IMR-90 (cell line): Measurements from ENCODE around the gene CLDN10. TPM values are rescaled to one million over a fixed set of nuclear protein-coding genes. Genes with fewer than 3 reads are reported as not detected.

ENCODE experiments used
- ATAC-seq: fragments of 200-7000 bp; cut with Tn5 transposase; 2 replicates; pipeline ENCODE4 v1.9.1; 2020; ENCODE audit warnings: low read depth, mild to moderate bottlenecking, moderate library complexity
- BruUV-seq: library from RNA; stranded (reverse); fragments of 400-500 nt; replicated peaks from 2 replicates; lab custom pipeline; 2021; lab: Mats Ljungman, UMichigan
- CTCF ChIA-PET: fragments of 300-600 bp; formaldehyde crosslinking; extraction: SDS; loops from one replicate; lab custom pipeline; 2021; ENCODE audit warnings: antibody characterized with exemption; lab: Yijun Ruan, JAX
- POLR2A ChIA-PET: fragments of 300-600 bp; sonication (Branson Sonifier 250); formaldehyde crosslinking; loops from one replicate; lab custom pipeline; 2022; ENCODE audit warnings: antibody characterized with exemption; ENCODE audit not compliant: unreplicated experiment; lab: Charles Lee
- DNase-seq: peaks from one replicate; pipeline ENCODE4 v3.0.0; 2013
- H2AFZ ChIP-seq: replicated peaks from 2 replicates; pipeline ENCODE3; 2013; ENCODE audit warnings: low read length, mild to moderate bottlenecking; ENCODE audit not compliant: poor library complexity
- H2AK5ac ChIP-seq: 2 replicates; pipeline ENCODE4 v1.6.1; 2013; ENCODE audit warnings: low read depth, low read length, inconsistent platforms
- H2AK9ac ChIP-seq: replicated peaks from 2 replicates; pipeline ENCODE3; 2013; ENCODE audit warnings: mild to moderate bottlenecking, low read depth, low read length, moderate library complexity; ENCODE audit not compliant: poor library complexity
- H2BK120ac ChIP-seq: 2 replicates; pipeline ENCODE4 v1.6.1; 2013; ENCODE audit warnings: low read depth, low read length, inconsistent platforms
- H2BK15ac ChIP-seq: 3 replicates; pipeline ENCODE4 v1.6.1; 2013; ENCODE audit warnings: low read depth, low read length, inconsistent platforms
- H2BK20ac ChIP-seq: 2 replicates; pipeline ENCODE4 v1.6.1; 2013; ENCODE audit warnings: low read depth, mild to moderate bottlenecking, inconsistent platforms, low read length, moderate library complexity
- H2BK5ac ChIP-seq: 2 replicates; pipeline ENCODE4 v1.6.1; 2013; ENCODE audit warnings: mild to moderate bottlenecking, low read depth, low read length, inconsistent platforms; ENCODE audit not compliant: poor library complexity, severe bottlenecking
- H3K14ac ChIP-seq: replicated peaks from 2 replicates; pipeline ENCODE4 v1.6.1; 2013; ENCODE audit warnings: low read depth, low read length, inconsistent platforms
- H3K18ac ChIP-seq: 2 replicates; pipeline ENCODE4 v1.6.1; 2013; ENCODE audit warnings: low read depth, low read length, control low read depth
- H3K23ac ChIP-seq: 2 replicates; pipeline ENCODE4 v1.6.1; 2013; ENCODE audit warnings: low read depth, low read length, inconsistent platforms
- H3K27ac ChIP-seq: 2 replicates; pipeline ENCODE4 v1.5.1; 2013; ENCODE audit warnings: mild to moderate bottlenecking, control low read depth, low read length; ENCODE audit not compliant: insufficient read depth
- H3K27me3 ChIP-seq: 2 replicates; pipeline ENCODE4 v1.6.1; 2013; ENCODE audit warnings: low read length; ENCODE audit not compliant: control insufficient read depth, insufficient read depth
- H3K36me3 ChIP-seq: 2 replicates; pipeline ENCODE4 v1.6.1; 2013; ENCODE audit warnings: low read length, mixed read lengths; ENCODE audit not compliant: control insufficient read depth, insufficient read depth
- H3K4ac ChIP-seq: 2 replicates; pipeline ENCODE4 v1.6.1; 2013; ENCODE audit warnings: low read depth, low read length, inconsistent platforms
- H3K4me1 ChIP-seq: 2 replicates; pipeline ENCODE4 v1.6.1; 2013; ENCODE audit warnings: low read length, mixed read lengths; ENCODE audit not compliant: control insufficient read depth, insufficient read depth
- H3K4me2 ChIP-seq: 2 replicates; pipeline ENCODE4 v1.6.1; 2013; ENCODE audit warnings: low read depth, mild to moderate bottlenecking, control low read depth, low read length, moderate library complexity
- H3K4me3 ChIP-seq: 2 replicates; pipeline ENCODE4 v1.5.1; 2013; ENCODE audit warnings: low read depth, mild to moderate bottlenecking, control low read depth, low read length, moderate library complexity; ENCODE audit not compliant: insufficient read depth
- H3K56ac ChIP-seq: 2 replicates; pipeline ENCODE4 v1.6.1; 2013; ENCODE audit warnings: low read length, inconsistent platforms; ENCODE audit not compliant: insufficient read depth; ENCODE audit errors: extremely low read depth
- H3K79me1 ChIP-seq, 2 experiments: 2 replicates each; pipeline ENCODE4 v1.6.1; 2013; ENCODE audit warnings: low read length in 2 of 2, inconsistent platforms in 1 of 2, low read depth in 1 of 2
- H3K9ac ChIP-seq: 2 replicates; pipeline ENCODE4 v1.6.1; 2013; ENCODE audit warnings: low read depth, low read length, control low read depth
- H3K9me1 ChIP-seq: 2 replicates; pipeline ENCODE4 v1.6.1; 2013; ENCODE audit warnings: low read length, inconsistent platforms; ENCODE audit not compliant: insufficient read depth
- H3K9me3 ChIP-seq: 2 replicates; pipeline ENCODE4 v1.6.1; 2013; ENCODE audit warnings: low read length; ENCODE audit not compliant: control insufficient read depth, insufficient read depth
- H4K20me1 ChIP-seq: 2 replicates; pipeline ENCODE4 v1.6.1; 2013; ENCODE audit warnings: low read length, inconsistent platforms; ENCODE audit not compliant: insufficient read depth
- H4K5ac ChIP-seq: 2 replicates; pipeline ENCODE4 v1.6.1; 2013; ENCODE audit warnings: mild to moderate bottlenecking, low read depth, low read length, control low read depth
- H4K8ac ChIP-seq, 2 experiments: 2 replicates each; pipeline ENCODE4 v1.6.1; 2013; ENCODE audit warnings: low read depth in 2 of 2, low read length in 2 of 2, control low read depth in 1 of 2, inconsistent platforms in 1 of 2
- H4K91ac ChIP-seq: 2 replicates; pipeline ENCODE4 v1.6.1; 2013; ENCODE audit warnings: low read depth, low read length, inconsistent platforms; ENCODE audit not compliant: insufficient read depth
- BHLHE40 ChIP-seq: fragments of 150-350 bp; IDR thresholded peaks from 2 replicates; pipeline ENCODE4 v1.6.1; 2016; ENCODE audit warnings: mild to moderate bottlenecking, low read depth, low read length
- CEBPB ChIP-seq: IDR thresholded peaks from 2 replicates; pipeline ENCODE4 v1.6.1; 2012; ENCODE audit warnings: low read depth, low read length, improper control_type of control experiment
- CHD1 ChIP-seq: IDR thresholded peaks from 2 replicates; pipeline ENCODE4 v1.6.1; 2012; ENCODE audit warnings: low read depth, low read length, improper control_type of control experiment
- ELK1 ChIP-seq: fragments of 150-350 bp; IDR thresholded peaks from 2 replicates; pipeline ENCODE4 v1.6.1; 2016; ENCODE audit warnings: low read depth, mild to moderate bottlenecking, low read length, moderate library complexity, borderline replicate concordance
- FOS ChIP-seq: fragments of 150-350 bp; IDR thresholded peaks from 2 replicates; pipeline ENCODE4 v1.6.1; 2016; ENCODE audit warnings: low read depth, low read length
- MAFK ChIP-seq: IDR thresholded peaks from 2 replicates; pipeline ENCODE4 v1.6.1; 2012; ENCODE audit warnings: low read depth, low read length, improper control_type of control experiment
- MAZ ChIP-seq: IDR thresholded peaks from 2 replicates; pipeline ENCODE4 v1.6.1; 2012; ENCODE audit warnings: low read depth, mild to moderate bottlenecking, low read length, improper control_type of control experiment, moderate library complexity, borderline replicate concordance
- MXI1 ChIP-seq: IDR thresholded peaks from 2 replicates; pipeline ENCODE4 v1.6.1; 2012; ENCODE audit warnings: low read depth, mild to moderate bottlenecking, low read length, moderate library complexity, borderline replicate concordance
- NFE2L2 ChIP-seq: fragments of 150-350 bp; IDR thresholded peaks from 2 replicates; pipeline ENCODE4 v1.6.1; 2016; ENCODE audit warnings: low read depth, mild to moderate bottlenecking, low read length
- POLR2A ChIP-seq: IDR thresholded peaks from 2 replicates; pipeline ENCODE4 v1.6.1; 2012; ENCODE audit warnings: mild to moderate bottlenecking, low read depth, low read length
- RAD21 ChIP-seq: IDR thresholded peaks from 2 replicates; pipeline ENCODE4 v1.6.1; 2012; ENCODE audit warnings: low read length, improper control_type of control experiment
- RCOR1 ChIP-seq: IDR thresholded peaks from 2 replicates; pipeline ENCODE4 v1.6.1; 2012; ENCODE audit warnings: mild to moderate bottlenecking, low read length, improper control_type of control experiment; ENCODE audit not compliant: insufficient replicate concordance
- RFX5 ChIP-seq: IDR thresholded peaks from 2 replicates; pipeline ENCODE4 v1.8.0; 2012; ENCODE audit warnings: low read depth, mild to moderate bottlenecking, low read length, moderate library complexity
- SMC3 ChIP-seq: fragments of 150-350 bp; IDR thresholded peaks from 2 replicates; pipeline ENCODE4 v1.6.1; 2016; ENCODE audit warnings: low read depth, mild to moderate bottlenecking, antibody characterized with exemption, low read length, moderate library complexity
- USF2 ChIP-seq: fragments of 150-350 bp; IDR thresholded peaks from 2 replicates; pipeline ENCODE4 v1.6.1; 2017; ENCODE audit warnings: mild to moderate bottlenecking, antibody characterized with exemption, low read length, low read depth
- WGBS, 2 experiments: methylation state at CpG; one replicate each; pipeline versions ENCODE4 v1.1.5 to v1.1.7; 2013; ENCODE audit warnings: missing lambda C conversion rate in 2 of 2; ENCODE audit not compliant: insufficient read length in 1 of 2; ENCODE audit errors: extremely low coverage in 2 of 2; 5-methylcytosine and 5-hydroxymethylcytosine counted together
- dilution Hi-C: fragments of 300-500 bp; cut with HindIII; formaldehyde crosslinking; loops from one replicate; pipeline ENCODE4 v1.14.3; 2018; ENCODE audit warnings: low sequenced_read_pairs; ENCODE audit not compliant: unreplicated experiment
- in situ Hi-C: fragments of 300-500 bp; cut with MboI; formaldehyde crosslinking; loops from 3 replicates; pipeline ENCODE4 v1.14.3; 2019; ENCODE audit warnings: low sequenced_read_pairs, inconsistent platforms, mixed read lengths
- intact Hi-C: fragments of 100-400 bp; cut with micrococcal nuclease; formaldehyde crosslinking; loops from 2 replicates; pipeline ENCODE4 v1.10.0; 2022
- polyA plus RNA-seq, 3 experiments: library from polyadenylated mRNA; depleted of rRNA; stranded (reverse); fragments of >200 nt; gene quantifications; 2 replicates each; pipeline ENCODE4 v1.2.3, GENCODE V29; 2012; ENCODE audit warnings: low replicate concordance in 1 of 3
- total RNA-seq: library from RNA; depleted of rRNA; stranded (reverse); fragments of >200 nt; gene quantifications from 2 replicates; pipeline ENCODE4 v1.2.3, GENCODE V29; 2012
- TF ChIP-seq, protein P1 (sequence below): conservative IDR thresholded peaks from 2 replicates; pipeline ENCODE4 v1.5.1; 2012; ENCODE audit warnings: mild to moderate bottlenecking, low read depth, low read length, improper control_type of control experiment

Gene CLDN10
- total and polyA plus RNA-seq, 2 of the 4 experiments (the other 2 are of a cell fraction), result not detected

DNA sequence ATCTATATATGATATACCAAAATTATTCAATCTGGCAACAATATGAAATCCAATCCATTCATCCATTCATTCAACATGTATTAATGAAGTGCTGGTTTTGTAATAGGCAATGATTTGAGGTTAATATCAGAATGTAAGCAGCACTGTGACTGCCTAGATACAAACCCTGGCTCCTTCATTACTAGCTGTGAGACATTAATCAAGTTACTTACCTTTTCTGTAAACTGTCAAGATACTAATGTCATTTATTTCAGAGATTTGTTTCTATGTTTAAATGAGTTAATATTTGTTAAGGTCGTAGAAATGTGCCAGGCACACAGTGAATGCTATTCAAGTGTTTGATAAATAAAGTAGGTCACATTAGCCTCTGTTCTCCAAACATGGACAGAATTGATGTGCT lies 40.9 kb downstream of the CLDN10 start:
- H2AFZ ChIP-seq, result no peak overlapping the region
- H3K18ac ChIP-seq, result no peak overlapping the region
- TF ChIP-seq CEBPB, result no peak
- TF ChIP-seq FOS, result no peak
- TF ChIP-seq CHD1, result no peak
- TF ChIP-seq, protein P1, sequence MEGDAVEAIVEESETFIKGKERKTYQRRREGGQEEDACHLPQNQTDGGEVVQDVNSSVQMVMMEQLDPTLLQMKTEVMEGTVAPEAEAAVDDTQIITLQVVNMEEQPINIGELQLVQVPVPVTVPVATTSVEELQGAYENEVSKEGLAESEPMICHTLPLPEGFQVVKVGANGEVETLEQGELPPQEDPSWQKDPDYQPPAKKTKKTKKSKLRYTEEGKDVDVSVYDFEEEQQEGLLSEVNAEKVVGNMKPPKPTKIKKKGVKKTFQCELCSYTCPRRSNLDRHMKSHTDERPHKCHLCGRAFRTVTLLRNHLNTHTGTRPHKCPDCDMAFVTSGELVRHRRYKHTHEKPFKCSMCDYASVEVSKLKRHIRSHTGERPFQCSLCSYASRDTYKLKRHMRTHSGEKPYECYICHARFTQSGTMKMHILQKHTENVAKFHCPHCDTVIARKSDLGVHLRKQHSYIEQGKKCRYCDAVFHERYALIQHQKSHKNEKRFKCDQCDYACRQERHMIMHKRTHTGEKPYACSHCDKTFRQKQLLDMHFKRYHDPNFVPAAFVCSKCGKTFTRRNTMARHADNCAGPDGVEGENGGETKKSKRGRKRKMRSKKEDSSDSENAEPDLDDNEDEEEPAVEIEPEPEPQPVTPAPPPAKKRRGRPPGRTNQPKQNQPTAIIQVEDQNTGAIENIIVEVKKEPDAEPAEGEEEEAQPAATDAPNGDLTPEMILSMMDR, result no peak
- no peak for TF ChIP-seq USF2
- TF ChIP-seq POLR2A, result no peak
- TF ChIP-seq MAZ, result no peak
- no peak for TF ChIP-seq ELK1
- no peak for TF ChIP-seq BHLHE40
- TF ChIP-seq RCOR1, result no peak
- no peak for TF ChIP-seq MAFK
- TF ChIP-seq RAD21, result no peak
- no peak for TF ChIP-seq NFE2L2
- no peak for TF ChIP-seq MXI1
- no peak for TF ChIP-seq RFX5
- TF ChIP-seq SMC3, result no peak
- no peak overlapping the region for H3K14ac ChIP-seq
- no peak overlapping the region for H2AK9ac ChIP-seq
- no peaks in the 10 kb centered on the region for H3K4me1 ChIP-seq
- no peak overlapping the region for H2BK5ac ChIP-seq
- CTCF ChIA-PET, result no interaction called here
- no peak overlapping the region for H3K27ac ChIP-seq
- peaks cover 26% of the 10 kb centered on the region for H3K36me3 ChIP-seq
- H4K8ac ChIP-seq, result no peak overlapping the region
- H3K56ac ChIP-seq, result no peak overlapping the region
- POLR2A ChIA-PET, result no interaction called here
- H3K4me2 ChIP-seq, result no peak overlapping the region
- no CpG with 5 or more reads among the region's 1 CpG for WGBS, 2 experiments
- H2BK120ac ChIP-seq, result no peak overlapping the region
- no peak overlapping the region for H4K91ac ChIP-seq
- dilution Hi-C loops (no loop called here), intact Hi-C loops (no loop called here), in situ Hi-C loops (no loop called here)
- no peaks in the 10 kb centered on the region for H3K27me3 ChIP-seq
- no TSS peak for BruUV-seq
- H3K23ac ChIP-seq, result no peak overlapping the region
- H2AK5ac ChIP-seq, result no peak overlapping the region
- no peak for ATAC-seq
- H3K9me3 ChIP-seq, result no peaks in the 10 kb centered on the region
- H4K5ac ChIP-seq, result no peak overlapping the region
- H2BK15ac ChIP-seq, result no peak overlapping the region
- H3K9ac ChIP-seq, result no peak overlapping the region
- H3K9me1 ChIP-seq, result 0 out of 2 replicates have a peak, but pooled peaks cover 4% of the 10 kb centered on the region
- no peak for DNase-seq
- H4K20me1 ChIP-seq, result no peaks in the 10 kb centered on the region
- no peak overlapping the region for H3K4me3 ChIP-seq
- H3K79me1 ChIP-seq, result no peaks in the 10 kb centered on the region
- no peak overlapping the region for H2BK20ac ChIP-seq
- H3K4ac ChIP-seq, result no peak overlapping the region
